Activated effector memory CD4-positive, alpha-beta T cell treated with anti-CD3 and anti-CD28 coated beads, Interleukin-2, amount 50 U/mL, for 16 hours (primary cell): Measurements from ENCODE around the gene BORCS6.
"Not testable (repeated sequence)": the region's sequence is repeated elsewhere in the genome, so short reads cannot be mapped to it uniquely, and the experiment has no call there.

ENCODE experiments used
- DNase-seq: peaks from one replicate; pipeline ENCODE4 v3.0.0-alpha.2; 2020

BORCS6 gene

GRCh38 chr17:8189711-8190477 lies at the start of gene BORCS6:
Gene BORCS6 (minus strand): TSS chr17:8190180. CDS start chr17:8190140, 40 bp downstream.
- DNase-seq = peak; percentile 98

DNA sequence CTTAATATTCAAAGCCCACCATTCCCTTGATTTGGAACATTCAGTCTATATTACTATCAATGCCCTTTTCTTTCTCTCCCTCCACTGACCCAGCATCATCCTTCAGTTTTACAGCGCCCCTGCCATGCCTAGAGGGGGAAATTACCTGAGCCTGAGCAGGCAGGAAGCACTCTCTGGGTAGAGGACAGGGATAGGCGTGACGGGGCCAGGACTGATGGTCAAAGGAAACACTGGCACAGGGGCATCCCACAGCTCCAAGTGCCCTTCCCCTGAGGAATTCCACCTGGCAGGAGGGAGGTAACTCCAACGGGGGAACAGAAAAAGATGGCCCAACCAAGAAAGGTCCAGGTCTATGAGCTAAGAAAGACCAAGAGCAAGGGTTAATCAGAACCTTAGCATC lies 47.9 kb upstream of the BORCS6 start:
- no peak for DNase-seq

DNA sequence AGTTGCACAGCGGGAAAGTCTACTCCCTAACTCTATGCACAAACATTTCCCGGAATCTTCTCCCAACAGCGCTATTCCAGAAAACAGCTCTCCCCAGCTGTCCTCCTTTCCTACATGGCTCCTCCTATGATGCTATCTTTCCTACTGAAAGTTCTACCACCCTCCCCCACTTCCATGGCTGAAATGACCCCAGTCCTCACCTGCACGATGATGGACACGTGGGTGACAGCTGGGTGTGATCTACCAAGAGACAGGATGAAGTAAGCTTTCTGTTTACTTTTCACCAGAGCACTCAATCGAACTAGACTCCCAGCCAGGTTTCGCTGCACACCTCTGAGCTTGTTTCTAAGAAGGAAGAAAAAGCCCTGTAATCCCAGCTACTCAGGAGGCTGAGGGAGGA lies 47.2 kb upstream of the BORCS6 start:
- DNase-seq = no peak

- DNase-seq = no peak
Measured at GRCh38 chr17:8235676-8236075, 45.7 kb upstream of the BORCS6 start.

GRCh38 chr17:8234361-8235270 lies 44.6 kb upstream of the BORCS6 start:
- no peak for DNase-seq

- DNase-seq = no peak
Measured at GRCh38 chr17:8231701-8232100, 41.7 kb upstream of the BORCS6 start.

DNA sequence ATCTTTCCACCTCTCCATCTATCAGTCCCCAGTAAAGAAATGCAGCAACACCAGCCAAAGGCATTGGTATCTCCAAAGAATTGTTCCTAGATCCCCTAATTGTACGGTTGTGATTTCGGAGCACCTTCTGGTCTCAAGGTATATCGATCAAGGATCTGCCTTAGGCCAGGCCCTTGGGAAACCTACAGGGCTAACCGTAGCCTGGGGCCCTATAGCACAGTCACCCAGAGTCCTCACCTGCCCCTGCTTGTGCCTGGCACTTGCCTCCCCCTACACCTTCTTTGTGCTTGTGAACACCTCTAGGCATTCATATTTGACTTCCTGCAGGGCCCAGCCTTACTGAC lies 37.2 kb upstream of the BORCS6 start:
- no peak for DNase-seq

DNA sequence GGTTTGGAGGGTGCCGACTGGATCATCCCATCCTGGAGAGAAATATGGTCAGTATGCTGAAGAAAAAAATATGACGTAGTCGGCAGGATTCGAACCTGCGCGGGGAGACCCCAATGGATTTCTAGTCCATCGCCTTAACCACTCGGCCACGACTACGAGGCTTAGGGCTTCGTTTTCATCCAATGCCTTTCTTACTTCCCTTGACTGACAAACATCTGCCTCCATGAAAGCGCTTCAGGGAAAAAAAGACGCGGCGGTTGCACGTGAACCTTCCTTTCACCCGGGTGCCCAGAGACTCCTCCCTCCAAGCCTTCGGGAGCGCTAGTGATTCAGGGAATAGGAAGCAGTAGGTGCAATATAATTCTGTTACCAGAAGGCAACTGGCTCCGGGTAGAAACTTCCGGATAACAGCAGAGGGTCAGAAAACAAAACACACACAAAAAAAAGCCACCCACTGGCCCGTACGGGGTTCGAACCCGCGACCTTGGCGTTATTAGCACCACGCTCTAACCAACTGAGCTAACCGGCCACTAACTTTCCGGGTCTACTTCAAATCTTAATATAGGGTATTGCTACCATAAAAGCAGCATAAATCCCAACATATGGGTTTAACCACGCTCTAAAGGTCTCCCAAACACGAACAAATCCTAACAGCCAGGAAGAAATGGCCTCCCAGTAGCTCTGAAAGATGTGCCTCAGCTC lies 36.7 kb upstream of the BORCS6 start:
- DNase-seq = peak; percentile 70

DNA sequence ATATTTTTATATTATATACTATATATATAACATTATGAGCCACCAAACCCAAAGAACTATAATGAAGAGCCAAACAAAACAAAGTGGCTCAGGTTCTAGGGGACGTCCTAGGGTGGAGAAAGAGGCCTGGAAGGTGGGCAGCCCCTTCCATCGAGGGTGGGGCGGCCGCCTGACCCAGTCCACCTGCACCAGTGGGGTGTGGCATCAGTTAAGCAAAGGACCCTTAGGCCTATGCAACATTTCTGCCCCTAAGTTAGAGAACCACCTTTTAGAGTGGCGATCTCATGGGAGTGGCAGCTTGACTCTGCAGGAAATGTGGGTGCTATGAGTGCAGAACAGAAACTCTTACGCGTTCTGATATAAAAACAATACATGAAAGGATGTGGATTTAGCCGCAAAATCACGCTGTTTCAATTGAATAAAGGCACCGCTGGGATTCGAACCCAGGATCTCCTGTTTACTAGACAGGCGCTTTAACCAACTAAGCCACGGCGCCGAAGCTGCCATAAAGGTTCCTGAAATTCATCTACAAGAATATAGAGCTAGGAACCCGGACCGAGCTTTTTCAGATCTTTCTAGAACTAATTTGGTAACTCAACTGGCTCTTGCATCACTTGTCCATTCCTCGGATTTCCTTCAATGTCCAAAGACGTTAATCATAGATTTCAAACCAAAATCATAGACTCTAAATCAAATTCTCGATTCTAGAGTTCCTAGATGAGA lies 36.0 kb upstream of the BORCS6 start:
- peak; percentile 83 for DNase-seq

DNA sequence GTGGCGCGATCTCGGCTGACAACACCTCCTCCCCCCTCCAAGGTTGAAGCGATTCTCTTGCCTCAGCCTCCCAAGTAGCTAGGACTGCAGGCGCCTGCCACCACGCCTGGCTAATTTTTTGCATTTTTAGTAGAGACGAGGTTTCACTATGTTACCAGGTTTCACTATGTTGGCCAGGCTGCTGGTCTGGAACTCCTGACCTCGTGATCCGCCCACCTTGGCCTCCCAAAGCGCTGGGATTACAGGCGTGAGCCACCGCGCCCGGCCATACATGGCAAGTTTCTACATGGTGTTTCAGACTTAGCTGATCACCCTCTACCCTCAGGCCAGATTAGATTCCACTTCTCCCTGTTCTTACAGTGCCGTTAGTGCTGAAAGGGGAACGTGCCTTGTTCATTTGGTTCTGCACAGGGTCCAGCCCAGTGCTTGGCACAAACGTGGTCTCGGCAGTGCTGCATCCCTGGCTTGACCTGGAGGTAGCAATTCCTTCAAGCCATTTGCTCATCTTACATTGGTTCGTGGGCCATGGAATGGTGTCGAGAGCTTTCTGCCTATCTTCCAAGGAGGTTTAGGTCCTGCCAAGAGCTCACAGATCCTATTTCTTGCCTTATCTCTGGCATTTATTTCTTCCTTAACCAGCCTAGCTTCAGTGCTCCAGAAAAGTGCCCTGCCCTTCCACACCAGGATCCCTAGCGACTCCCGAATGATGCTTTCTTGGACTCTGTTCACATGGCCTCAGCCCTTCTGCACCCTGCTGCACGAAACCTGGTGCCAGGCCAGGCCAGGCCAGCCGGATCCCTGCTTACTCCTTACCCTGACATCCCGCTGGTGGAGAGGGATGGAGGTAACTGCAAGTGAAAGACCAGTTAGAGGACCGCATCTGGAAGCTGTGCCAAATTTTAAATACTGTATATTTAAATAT lies 35.2 kb upstream of the BORCS6 start:
- DNase-seq = no peak

- DNase-seq = peak; percentile 81
Measured at GRCh38 chr17:8223356-8224126, 33.6 kb upstream of the BORCS6 start.

DNA sequence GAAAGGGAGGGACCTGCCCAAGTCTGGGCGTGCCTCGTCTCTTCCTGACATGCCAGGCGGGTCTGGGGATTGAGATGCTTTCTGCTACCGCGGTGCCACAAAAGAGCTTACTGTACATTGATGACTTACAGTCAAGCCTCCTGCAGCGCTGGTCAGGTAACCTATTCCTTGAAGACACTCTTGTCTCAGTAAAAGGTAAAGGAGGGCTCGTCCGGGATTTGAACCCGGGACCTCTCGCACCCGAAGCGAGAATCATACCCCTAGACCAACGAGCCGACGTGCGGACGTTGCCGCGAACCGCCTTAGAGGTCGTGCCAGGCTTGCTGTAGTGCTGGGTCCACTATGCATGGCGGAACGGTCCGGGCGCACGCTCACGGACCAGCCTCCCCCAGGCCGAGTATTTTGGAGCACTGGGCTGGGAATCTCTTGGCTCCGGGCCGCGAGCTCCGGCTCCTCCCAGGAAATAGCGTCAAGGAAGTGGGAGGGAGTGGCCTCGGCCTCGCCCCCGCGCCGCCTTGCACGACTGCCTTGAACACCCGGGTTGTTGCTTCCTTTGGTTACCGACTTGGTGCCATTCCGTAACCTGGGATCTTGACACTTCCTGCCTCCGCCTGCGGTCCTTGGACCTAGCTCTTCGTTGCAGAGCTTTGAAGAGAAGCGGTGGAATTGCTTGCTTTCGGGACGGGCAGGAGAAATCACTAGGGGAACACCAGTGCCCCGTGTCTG lies 32.8 kb upstream of the BORCS6 start:
- peak; percentile 96 for DNase-seq

DNA sequence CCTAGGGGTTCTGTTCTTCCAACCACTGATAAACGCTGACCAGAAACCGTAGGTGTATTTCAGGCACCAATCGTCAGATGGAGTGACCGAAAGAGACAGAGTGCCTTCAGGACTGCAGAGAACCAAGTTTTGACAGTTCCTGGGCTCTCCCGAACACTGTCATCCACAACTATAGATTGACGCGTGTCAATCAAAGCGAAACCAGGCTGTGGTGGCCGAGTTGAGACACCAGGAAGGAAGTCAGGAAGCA lies 32.3 kb upstream of the BORCS6 start:
- no peak for DNase-seq

GRCh38 chr17:8221663-8222379 lies 31.8 kb upstream of the BORCS6 start:
- DNase-seq = peak; percentile 94

GRCh38 chr17:8220783-8221662 lies 31.0 kb upstream of the BORCS6 start:
- peak; percentile 95 for DNase-seq

DNA sequence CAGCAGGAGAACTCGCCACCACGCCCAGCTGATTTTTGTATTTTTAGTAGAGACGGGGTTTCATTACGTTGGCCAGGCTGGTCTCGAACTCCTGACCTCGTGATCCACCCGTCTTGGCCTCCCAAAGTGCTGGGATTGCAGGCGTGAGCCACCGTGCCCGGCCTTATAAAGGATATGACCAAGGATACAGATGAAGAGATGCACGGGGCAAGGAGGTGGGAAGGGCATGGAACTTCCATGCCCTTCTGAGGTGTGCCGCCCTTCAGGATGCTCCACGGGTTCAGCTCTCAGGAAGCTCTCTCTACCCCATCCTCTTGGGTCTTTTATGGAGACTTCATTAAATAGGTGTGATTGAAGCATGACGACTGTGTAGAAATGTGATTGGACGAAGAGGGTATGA lies 24.0 kb upstream of the BORCS6 start:
- not testable (repeated sequence) for DNase-seq

- DNase-seq = no peak
Measured at GRCh38 chr17:8212312-8213180, 22.6 kb upstream of the BORCS6 start.
